ENCODE data around the gene CLIP2.
A peak's percentile ranks its signal among the peaks of the same experiment; 100 is the strongest.

The CLIP2 gene

GRCh38 chr7:74325210-74325565 lies 36.0 kb downstream of the CLIP2 start (continued):
- TF ChIP-seq, protein P1, sequence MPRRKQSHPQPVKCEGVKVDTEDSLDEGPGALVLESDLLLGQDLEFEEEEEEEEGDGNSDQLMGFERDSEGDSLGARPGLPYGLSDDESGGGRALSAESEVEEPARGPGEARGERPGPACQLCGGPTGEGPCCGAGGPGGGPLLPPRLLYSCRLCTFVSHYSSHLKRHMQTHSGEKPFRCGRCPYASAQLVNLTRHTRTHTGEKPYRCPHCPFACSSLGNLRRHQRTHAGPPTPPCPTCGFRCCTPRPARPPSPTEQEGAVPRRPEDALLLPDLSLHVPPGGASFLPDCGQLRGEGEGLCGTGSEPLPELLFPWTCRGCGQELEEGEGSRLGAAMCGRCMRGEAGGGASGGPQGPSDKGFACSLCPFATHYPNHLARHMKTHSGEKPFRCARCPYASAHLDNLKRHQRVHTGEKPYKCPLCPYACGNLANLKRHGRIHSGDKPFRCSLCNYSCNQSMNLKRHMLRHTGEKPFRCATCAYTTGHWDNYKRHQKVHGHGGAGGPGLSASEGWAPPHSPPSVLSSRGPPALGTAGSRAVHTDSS (tag by site-specific recombination; IDR thresholded peaks at IDR 0.05): no peak
- TF ChIP-seq ZNF341 (tag by site-specific recombination; IDR thresholded peaks at IDR 0.05; ENCODE audit: low read depth): no peak

- Histone ChIP-seq H3K9me3 (ENCODE audit: control insufficient read depth, insufficient read depth, low read depth, low read length) (no peaks in the 10 kb centered on the region), H3K36me3 (ENCODE audit: control insufficient read depth in 2 of 2, insufficient read depth in 1 of 2, low read length in 2 of 2) (no peaks in the 10 kb centered on the region; a peak in 1 of 3 replicates), H3K27ac (ENCODE audit: extremely low read depth, low read depth, low read length) (no peak overlapping the region), H3K4me3 (ENCODE audit: low read depth, low read length) (no peak overlapping the region), H3K4me1 (ENCODE audit: control insufficient read depth, insufficient read depth, low read length) (no peaks in the 10 kb centered on the region)
- TF ChIP-seq, protein P2, sequence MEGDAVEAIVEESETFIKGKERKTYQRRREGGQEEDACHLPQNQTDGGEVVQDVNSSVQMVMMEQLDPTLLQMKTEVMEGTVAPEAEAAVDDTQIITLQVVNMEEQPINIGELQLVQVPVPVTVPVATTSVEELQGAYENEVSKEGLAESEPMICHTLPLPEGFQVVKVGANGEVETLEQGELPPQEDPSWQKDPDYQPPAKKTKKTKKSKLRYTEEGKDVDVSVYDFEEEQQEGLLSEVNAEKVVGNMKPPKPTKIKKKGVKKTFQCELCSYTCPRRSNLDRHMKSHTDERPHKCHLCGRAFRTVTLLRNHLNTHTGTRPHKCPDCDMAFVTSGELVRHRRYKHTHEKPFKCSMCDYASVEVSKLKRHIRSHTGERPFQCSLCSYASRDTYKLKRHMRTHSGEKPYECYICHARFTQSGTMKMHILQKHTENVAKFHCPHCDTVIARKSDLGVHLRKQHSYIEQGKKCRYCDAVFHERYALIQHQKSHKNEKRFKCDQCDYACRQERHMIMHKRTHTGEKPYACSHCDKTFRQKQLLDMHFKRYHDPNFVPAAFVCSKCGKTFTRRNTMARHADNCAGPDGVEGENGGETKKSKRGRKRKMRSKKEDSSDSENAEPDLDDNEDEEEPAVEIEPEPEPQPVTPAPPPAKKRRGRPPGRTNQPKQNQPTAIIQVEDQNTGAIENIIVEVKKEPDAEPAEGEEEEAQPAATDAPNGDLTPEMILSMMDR (tag by site-specific recombination; IDR thresholded peaks at IDR 0.05): no peak
- peak; percentile 94 for TF ChIP-seq ZNF239 (tag by site-specific recombination; IDR thresholded peaks at IDR 0.05)
- ChIA-PET CTCF (interaction anchor here (0.6 to 1.5 kb wide), 2 partner anchors 72 to 164 kb away, joined by 3 read pairs; no protein-coding TSS in a partner anchor), POLR2A (no interaction called here)
These were observed 40.0 kb downstream of the CLIP2 start for GRCh38 chr7:74329225-74329624.

GRCh38 chr7:74332373-74333176 lies 43.4 kb downstream of the CLIP2 start:
- POLR2A ChIA-PET: no interaction called here
- H3K9me3 ChIP-seq (ENCODE audit: control insufficient read depth, insufficient read depth, low read depth, low read length): no peaks in the 10 kb centered on the region

DNA sequence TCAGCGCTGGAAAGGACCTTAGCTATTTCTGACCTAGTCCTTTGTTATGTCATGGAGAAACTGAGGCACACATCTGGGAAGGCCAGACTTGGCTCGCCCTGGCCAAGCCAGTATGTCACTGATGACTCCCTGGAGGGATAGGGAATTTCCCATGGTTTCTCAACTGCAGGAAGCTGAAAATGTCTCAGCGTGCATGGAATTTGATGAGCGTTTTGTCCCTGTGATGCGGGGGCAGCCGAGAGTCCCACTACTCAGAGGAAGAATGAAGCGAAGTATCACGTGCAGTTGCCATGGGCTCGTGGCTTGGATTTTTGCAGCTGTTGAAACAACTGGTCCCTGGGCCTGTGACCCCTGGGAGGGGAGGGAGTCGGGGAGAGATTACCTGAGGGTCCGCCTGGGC lies 44.8 kb downstream of the CLIP2 start:
- H3K27ac ChIP-seq (ENCODE audit: extremely low read depth, low read depth, low read length): no peak overlapping the region
- H3K36me3 ChIP-seq (ENCODE audit: control insufficient read depth in 2 of 2, insufficient read depth in 1 of 2, low read length in 2 of 2): no peaks in the 10 kb centered on the region
- H3K9me3 ChIP-seq (ENCODE audit: control insufficient read depth, insufficient read depth, low read depth, low read length): no peaks in the 10 kb centered on the region
- ChIA-PET POLR2A (interaction anchor here (0.6 kb wide), 1 partner anchor 64 kb away, joined by 3 read pairs; no protein-coding TSS in a partner anchor), CTCF (no interaction called here)
- no peaks in the 10 kb centered on the region for H3K4me1 ChIP-seq (ENCODE audit: control insufficient read depth, insufficient read depth, low read length)
- no peak overlapping the region for H3K4me3 ChIP-seq (ENCODE audit: low read depth, low read length)
- TF ChIP-seq ZNF184 (tag by site-specific recombination; IDR thresholded peaks at IDR 0.05) (no peak), ZNF426 (tag by site-specific recombination; IDR thresholded peaks at IDR 0.05) (no peak), TSHZ1 (tag by site-specific recombination; IDR thresholded peaks at IDR 0.05; ENCODE audit: borderline replicate concordance) (no peak), PRDM4 (tag by site-specific recombination; IDR thresholded peaks at IDR 0.05) (no peak), ZNF140 (tag by site-specific recombination; IDR thresholded peaks at IDR 0.05) (no peak), GFI1B (tag by site-specific recombination; IDR thresholded peaks at IDR 0.05) (no peak), OVOL3 (tag by site-specific recombination; IDR thresholded peaks at IDR 0.05) (no peak)

More at GRCh38 chr7:74332373-74333176, 43.4 kb downstream of the CLIP2 start:
- TF ChIP-seq ZBTB10 (tag by site-specific recombination; IDR thresholded peaks at IDR 0.05) (no peak), ZNF350 (tag by site-specific recombination; IDR thresholded peaks at IDR 0.05) (no peak), ZSCAN30 (tag by site-specific recombination; IDR thresholded peaks at IDR 0.05) (no peak), ZNF121 (tag by site-specific recombination; IDR thresholded peaks at IDR 0.05) (0 out of 2 replicates have a peak, but pooled peaks have one; percentile 32)
- no peak overlapping the region for H3K4me3 ChIP-seq (ENCODE audit: low read depth, low read length)
- CTCF ChIA-PET: no interaction called here
- no peaks in the 10 kb centered on the region for H3K4me1 ChIP-seq (ENCODE audit: control insufficient read depth, insufficient read depth, low read length)
- H3K27ac ChIP-seq (ENCODE audit: extremely low read depth, low read depth, low read length): no peak overlapping the region
- no peaks in the 10 kb centered on the region for H3K36me3 ChIP-seq (ENCODE audit: control insufficient read depth in 2 of 2, insufficient read depth in 1 of 2, low read length in 2 of 2)

Data from HEK293 (cell line).